ENCODE measurements around the gene RFC3. TPM values are rescaled to one million over a fixed set of nuclear protein-coding genes. Genes with fewer than 3 reads are reported as not detected.

The RFC3 gene, protein sequence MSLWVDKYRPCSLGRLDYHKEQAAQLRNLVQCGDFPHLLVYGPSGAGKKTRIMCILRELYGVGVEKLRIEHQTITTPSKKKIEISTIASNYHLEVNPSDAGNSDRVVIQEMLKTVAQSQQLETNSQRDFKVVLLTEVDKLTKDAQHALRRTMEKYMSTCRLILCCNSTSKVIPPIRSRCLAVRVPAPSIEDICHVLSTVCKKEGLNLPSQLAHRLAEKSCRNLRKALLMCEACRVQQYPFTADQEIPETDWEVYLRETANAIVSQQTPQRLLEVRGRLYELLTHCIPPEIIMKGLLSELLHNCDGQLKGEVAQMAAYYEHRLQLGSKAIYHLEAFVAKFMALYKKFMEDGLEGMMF
- 59.2 and 63.0 TPM in 2 replicates for total RNA-seq (2021)
- long read RNA-seq, transcript RFC3-201 (9 exons, 2,402 nt), result major isoform, 523 of 610 reads
- long read RNA-seq, partial matches to known transcripts, result 38 of 610 reads
- long read RNA-seq, other reads (novel, unspliced or antisense), result 47 of 610 reads

DNA sequence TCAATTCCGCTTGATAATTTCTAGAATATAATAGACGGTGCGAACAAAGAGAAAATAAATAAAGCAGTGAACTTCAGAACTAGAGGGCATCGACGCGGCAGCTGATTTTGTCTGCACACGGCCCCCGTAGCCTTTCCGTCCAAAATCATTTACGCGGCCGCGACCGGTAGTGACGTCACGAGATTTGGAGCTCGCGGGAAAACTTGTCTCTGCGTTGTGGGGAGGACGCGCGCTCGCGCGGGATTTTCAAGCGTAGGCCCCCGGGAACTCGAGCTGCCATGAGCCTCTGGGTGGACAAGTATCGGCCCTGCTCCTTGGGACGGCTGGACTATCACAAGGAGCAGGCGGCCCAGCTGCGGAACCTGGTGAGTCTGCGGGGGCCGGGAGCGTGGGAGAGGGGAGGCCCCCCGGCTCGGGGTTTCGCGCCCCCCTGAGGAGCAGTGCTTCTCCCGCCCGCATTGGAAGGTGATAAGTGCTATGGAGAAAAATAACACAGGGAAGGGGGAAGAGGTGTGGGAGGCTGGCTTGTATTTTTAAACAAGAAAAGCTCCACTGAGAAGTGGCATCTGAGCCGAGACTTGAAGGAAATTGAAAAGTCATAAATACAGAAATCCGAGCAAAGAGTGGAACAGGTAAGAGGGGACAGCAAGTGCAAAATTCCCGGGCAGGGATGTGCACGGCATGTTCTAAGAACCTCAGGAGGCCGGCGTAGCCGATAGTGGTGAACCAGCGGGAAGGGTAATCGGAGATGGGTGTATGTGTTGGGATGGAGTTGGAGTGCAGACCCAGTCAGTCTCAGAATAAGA, at the start of gene RFC3:
Gene RFC3 (plus strand): TSS at position 249 of the 806 bp plus-strand sequence. CDS start 30 bp downstream, at position 279.
- Histone ChIP-seq H2BK15ac (ENCODE audit: low read depth, low read length) (no peak within 1 kb of the TSS), H2BK5ac (ENCODE audit: insufficient read length, low read length) (no peak within 1 kb of the TSS), H3K9me3 (ENCODE audit: control insufficient read depth, low read depth, low read length) (no peaks in the 10 kb centered on the region), H3K9ac (ENCODE audit: extremely low read depth, insufficient read length, low read length) (peak within 1 kb of the TSS; percentile 90), H4K91ac (ENCODE audit: insufficient read length, low read depth, low read length) (no peak within 1 kb of the TSS), H4K8ac (replicated peaks; ENCODE audit: insufficient read length, low read depth, low read length) (no peak within 1 kb of the TSS), H3K27me3 (ENCODE audit: insufficient read depth, low read length) (no peaks in the 10 kb centered on the region), H2AK5ac (ENCODE audit: insufficient read length, low read length) (no peak within 1 kb of the TSS), H3K4ac (ENCODE audit: low read depth, low read length) (no peak within 1 kb of the TSS), H2BK12ac (ENCODE audit: insufficient read length, low read depth, low read length) (no peak within 1 kb of the TSS), H2AFZ (ENCODE audit: low read length) (no peak within 1 kb of the TSS), H3T11ph (ENCODE audit: low read length) (no peak within 1 kb of the TSS), H3K79me2 (ENCODE audit: insufficient read depth, low read length) (no peaks in the 10 kb centered on the region; the same call in 1 of the 2 replicates), H4K20me1 (ENCODE audit: control insufficient read depth, insufficient read depth, insufficient read length) (no peaks in the 10 kb centered on the region), H3K4me2 (ENCODE audit: insufficient read depth, insufficient read length, low read length) (peak within 1 kb of the TSS; percentile 45), H3K56ac (ENCODE audit: insufficient read length, low read depth, low read length) (no peak within 1 kb of the TSS), H3K79me1 (ENCODE audit: insufficient read depth, low read depth, low read length, poor library complexity, severe bottlenecking) (no peaks in the 10 kb centered on the region), H3K14ac (ENCODE audit: insufficient read depth, low read length) (peak within 1 kb of the TSS; percentile 86), H3K4me1 (ENCODE audit: insufficient read depth, low read length) (no peaks in the 10 kb centered on the region), H3K27ac (ENCODE audit: insufficient read length, low read depth, low read length) (no peak within 1 kb of the TSS), H2BK120ac (ENCODE audit: low read depth, low read length, poor library complexity, severe bottlenecking) (no peak within 1 kb of the TSS), H3K23me2 (ENCODE audit: insufficient read length, low read depth, low read length, poor library complexity, severe bottlenecking) (no peaks in the 10 kb centered on the region), H3K23ac (ENCODE audit: insufficient read length, low read depth, low read length) (no peak within 1 kb of the TSS), H4K5ac (ENCODE audit: insufficient read length, low read depth, low read length) (no peak within 1 kb of the TSS), H2BK20ac (ENCODE audit: low read depth, low read length, poor library complexity, severe bottlenecking) (no peak within 1 kb of the TSS), H3K18ac (ENCODE audit: insufficient read length, low read depth, low read length) (peak within 1 kb of the TSS; percentile 69)
- Mint-ChIP-seq H3K9me3 (no peaks in the 10 kb centered on the region; a peak in 1 of 5 replicates), H3K36me3 (ENCODE audit: insufficient read depth in 1 of 3, low read depth in 3 of 3) (peaks cover 7 to 36% (median 16%) of the 10 kb centered on the region in 3 experiments; a peak in 5 of 7 replicates), H3K4me1 (peaks cover 5 to 6% of the 10 kb centered on the region in 2 experiments), H3K27me3 (ENCODE audit: low read depth) (peaks cover 15% of the 10 kb centered on the region), H3K27ac (peak within 1 kb of the TSS; percentile 67 to 96 (median 93)), H3K4me3 (peak within 1 kb of the TSS; percentile 89 to 95)
- no CpG with 5 or more reads among the region's 50 CpGs for WGBS (ENCODE audit: extremely low coverage, insufficient read length, low lambda C conversion rate)
- TF ChIP-seq, protein P1, sequence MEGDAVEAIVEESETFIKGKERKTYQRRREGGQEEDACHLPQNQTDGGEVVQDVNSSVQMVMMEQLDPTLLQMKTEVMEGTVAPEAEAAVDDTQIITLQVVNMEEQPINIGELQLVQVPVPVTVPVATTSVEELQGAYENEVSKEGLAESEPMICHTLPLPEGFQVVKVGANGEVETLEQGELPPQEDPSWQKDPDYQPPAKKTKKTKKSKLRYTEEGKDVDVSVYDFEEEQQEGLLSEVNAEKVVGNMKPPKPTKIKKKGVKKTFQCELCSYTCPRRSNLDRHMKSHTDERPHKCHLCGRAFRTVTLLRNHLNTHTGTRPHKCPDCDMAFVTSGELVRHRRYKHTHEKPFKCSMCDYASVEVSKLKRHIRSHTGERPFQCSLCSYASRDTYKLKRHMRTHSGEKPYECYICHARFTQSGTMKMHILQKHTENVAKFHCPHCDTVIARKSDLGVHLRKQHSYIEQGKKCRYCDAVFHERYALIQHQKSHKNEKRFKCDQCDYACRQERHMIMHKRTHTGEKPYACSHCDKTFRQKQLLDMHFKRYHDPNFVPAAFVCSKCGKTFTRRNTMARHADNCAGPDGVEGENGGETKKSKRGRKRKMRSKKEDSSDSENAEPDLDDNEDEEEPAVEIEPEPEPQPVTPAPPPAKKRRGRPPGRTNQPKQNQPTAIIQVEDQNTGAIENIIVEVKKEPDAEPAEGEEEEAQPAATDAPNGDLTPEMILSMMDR (conservative IDR thresholded peaks at IDR 0.05), result no peak
- peak; percentile 88 for DNase-seq

Data from H9 (cell line).